Measurements from ENCODE around the gene TEX19.
"Not testable (repeated sequence)": the region's sequence is repeated elsewhere in the genome, so short reads cannot be mapped to it uniquely, and the experiment has no call there.

TEX19 gene

DNA sequence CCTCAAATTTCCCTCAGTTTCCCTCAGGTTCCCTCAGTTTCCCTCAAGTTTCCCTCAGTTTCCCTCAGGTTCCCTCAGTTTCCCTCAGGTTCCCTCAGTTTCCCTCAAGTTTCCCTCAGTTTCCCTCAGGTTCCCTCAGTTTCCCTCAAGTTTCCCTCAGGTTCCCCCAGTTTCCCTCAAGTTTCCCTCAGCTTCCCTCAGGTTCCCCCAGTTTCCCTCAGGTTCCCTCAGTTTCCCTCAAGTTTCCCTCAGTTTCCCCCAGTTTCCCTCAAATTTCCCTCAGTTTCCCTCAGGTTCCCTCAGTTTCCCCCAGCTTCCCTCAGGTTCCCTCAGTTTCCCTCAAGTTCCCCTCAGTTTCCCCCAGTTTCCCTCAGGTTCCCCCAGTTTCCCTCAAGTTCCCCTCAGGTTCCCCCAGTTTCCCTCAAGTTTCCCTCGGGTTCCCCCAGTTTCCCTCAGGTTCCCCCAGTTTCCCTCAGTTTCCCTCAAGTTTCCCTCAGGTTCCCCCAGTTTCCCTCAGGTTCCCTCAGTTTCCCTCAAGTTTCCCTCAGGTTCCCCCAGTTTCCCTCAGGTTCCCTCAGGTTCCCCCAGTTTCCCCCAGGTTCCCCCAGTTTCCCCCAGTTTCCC, 516 bp downstream of the TEX19 start:
- DNase-seq = not testable (repeated sequence)

DNA sequence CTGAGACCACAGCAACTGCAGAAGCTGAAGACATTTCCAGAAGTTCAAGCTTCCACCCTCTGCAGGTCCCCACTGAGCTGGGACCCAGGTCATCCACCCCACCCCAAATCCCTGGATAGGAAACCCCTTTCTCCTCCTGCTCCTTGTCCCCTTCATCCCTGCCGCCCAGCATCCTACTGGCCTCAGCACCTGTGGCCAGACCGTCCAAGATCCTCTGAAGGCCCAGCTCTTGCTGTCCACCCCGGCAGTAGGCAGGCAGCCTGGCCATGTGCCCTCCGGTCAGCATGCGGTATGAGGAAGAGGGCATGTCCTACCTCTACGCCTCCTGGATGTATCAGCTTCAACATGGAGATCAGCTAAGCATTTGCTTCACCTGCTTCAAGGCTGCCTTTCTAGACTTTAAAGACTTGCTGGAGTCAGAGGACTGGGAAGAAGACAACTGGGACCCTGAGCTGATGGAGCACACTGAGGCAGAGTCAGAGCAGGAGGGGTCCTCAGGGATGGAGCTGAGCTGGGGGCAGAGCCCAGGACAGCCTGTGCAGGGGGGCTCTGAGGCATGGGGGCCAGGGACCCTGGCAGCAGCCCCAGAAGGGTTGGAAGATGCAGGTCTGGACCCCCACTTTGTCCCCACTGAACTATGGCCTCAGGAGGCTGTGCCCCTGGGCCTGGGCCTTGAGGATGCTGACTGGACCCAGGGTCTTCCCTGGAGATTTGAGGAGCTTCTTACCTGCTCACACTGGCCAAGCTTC, 3.0 kb downstream of the TEX19 start:
- no peak for DNase-seq

DNA sequence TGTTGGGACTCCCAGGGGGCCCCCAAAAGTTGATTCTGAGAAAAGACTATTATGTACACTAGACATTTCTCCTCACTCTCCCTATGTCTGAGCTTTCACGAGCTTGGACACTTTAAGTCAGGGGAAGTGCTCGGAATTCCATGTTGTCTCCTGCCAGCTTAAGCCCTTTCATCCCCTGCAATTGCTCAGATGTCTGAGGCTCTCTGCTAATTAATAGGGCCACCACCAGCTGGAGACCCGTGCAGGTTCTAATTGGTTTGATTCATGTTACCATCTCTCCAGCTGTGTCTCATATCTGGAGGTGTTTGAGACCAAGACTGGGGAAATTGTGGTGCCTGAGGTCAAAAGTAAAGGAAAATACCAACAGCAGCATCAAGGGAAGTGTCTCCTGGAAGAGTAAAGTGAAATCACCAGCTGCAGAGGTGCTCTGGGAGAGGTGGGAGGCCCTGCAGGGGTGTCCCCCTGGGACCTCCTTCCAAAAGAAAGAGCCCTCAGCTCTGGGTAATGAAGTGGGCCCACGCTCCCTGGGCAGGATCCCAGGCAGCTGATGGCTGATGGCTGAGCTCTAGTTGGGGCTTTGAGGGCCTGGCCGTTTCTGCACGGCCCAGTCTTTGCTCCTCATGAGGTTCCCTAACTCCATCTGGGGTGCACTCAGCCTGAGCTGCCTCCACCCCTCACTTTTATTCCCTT, 6.7 kb downstream of the TEX19 start:
- DNase-seq = no peak

DNA sequence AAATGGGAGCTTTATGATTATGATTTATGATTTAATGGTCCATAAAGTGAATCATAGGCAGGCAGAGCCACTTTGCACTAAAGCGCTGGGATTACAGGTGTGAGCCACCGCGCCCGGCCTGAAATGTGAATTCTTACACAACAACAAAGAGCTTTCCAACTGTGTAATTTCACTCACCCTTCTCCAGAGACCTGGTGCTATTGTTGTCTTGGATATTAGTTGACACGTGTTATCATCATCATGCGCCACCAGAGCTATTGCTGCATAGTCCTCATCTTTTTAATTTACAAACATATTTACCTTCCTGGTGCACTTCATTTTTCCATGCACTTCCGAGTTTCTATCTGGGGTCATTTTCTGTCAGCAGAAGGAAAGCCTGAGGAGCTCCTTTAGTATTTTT, 7.7 kb downstream of the TEX19 start:
- no peak for DNase-seq

DNA sequence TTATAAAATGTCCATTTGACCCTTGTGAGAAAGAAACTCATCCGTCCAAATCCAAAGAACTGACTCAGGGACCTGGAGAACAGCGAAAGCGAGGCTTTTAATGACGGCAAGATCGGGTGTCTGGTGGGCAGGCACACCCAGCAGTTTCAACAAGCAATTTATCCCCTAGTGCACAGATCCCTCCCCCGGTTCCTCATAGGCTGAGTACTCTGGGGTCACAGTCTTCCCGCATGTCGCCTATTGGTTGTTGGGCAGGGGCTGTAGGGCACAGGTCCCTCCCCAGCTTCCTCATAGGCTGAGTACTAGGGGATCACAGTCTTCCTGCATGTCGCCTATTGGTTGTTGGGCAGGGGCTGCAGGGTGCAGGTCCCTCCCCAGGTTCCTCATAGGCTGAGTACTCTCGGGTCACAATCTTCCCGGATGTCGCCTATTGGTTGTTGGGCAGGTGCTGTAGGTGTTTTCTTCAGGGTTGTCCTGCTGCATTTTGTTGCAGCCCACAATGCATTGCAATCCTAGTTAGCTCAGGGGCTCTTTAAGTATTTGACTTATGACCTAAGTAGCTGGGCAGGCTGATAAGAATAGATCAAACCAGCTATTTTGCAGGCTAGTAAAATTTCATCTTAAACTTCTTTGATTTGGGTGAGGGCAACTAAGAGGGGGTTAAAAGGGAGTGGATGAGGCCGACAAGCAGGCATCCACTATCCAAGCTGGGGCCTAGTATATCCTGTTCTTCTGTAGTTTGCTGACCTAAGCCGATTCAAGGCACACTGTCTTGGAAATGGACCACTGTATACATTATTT, 8.9 kb downstream of the TEX19 start:
- no peak for DNase-seq

DNA sequence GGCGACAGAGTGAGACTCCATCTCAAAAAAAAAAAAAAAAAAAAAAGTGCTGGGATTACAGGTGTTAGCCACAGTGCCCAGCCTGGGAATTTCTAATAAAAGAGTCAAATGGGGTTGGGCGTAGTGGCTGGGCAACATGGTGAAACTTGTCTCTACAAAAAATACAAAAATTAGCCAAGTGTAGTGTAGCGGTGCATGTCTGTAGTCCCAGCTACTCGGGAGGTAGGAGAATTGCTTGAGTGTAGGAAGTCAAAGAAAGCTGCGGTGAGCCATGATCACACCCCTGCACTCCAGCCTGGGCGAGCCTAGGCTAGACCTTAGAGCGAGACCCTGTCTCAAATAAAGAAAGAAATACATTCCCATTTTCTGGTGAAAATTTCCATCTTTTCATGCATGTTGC, 10.2 kb downstream of the TEX19 start:
- DNase-seq = no peak

DNA sequence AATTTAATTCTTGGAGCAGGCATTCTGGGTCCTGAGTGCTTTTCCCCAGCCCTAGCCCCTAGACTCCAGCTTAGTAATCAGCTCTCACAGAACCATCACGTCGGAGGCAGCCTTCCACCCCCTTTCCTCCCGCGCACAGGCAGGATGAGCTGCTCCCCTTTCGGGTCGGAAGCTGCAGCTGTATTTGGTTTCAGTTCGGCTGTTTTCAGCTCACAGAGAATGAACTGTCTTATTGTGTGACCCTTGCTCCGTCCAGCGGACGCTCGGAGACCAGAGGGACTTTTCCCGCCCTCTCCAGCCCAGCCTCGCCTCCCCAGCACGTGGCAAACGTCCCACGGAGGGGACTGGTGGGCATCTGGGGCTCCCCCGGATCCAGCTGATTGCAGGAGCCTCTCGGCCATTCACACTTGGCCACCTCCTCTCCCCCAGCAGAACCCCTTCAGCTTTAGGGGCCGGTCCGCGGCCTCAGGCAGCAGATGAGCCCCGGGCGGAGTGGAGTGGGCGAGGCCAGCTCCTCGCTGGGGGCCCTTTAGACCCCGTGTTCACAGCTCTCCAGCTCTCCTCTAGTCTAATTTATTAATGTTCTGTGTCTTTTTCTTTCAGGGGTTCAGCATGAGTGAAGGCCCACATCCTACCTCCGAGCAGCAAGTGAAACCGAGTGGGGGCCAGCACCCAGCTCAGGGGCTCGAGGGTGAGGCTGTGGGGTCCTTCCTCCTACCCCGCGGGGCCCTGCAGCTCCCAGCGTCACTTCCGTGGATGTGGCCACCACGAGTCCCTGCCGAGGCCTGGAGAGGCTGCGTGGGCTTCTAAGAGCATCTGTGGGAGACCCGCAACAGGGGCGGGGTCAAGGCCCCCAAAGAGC, 11.7 kb downstream of the TEX19 start:
- peak; percentile 34 for DNase-seq

DNA sequence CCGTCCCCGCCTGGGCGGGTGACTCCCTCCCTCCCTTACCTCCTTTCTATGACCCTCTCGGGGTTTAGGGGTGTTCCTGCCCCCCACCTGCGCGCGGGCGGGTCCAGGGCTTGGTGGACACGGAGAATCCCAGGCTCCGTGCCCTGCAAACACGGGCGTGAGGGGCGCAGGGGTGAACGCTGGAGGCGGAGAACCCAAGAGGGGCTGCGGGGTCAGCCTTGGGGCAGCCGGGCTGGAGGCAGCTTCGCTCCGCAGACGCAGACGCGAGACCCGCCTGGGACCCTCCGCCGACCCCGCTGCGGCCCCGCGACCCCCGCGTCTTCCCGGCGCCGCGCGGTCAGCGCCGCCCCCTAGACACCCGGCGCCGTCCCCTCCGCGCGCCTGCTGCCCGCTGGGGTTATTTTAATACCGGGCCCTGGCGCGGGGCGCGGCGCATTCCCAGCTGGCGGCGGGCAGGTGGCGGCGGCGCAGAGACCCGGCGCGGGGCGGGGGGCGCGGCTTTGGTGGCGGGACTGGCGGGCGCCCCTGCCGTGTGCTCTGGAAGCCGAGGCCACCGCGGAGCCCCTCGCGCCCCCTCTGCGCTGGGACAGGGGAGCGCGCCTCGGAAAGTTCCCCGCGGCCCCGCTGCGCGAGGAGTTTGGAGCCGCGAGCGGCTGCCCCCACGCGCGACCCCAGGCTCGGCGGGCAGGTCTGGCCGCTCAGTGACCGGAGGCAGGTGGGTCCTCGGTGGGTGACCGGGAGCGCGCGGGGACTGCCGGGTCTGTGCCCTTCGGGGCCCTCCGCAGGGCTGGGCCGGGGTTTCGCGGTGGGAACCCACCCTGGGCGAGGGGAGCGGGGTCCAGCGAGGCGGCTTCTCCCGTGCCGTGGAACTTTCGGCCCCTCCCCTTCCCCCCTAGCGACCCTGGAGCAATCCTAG, 12.5 kb downstream of the TEX19 start, which contains the start of gene UTS2R:
Gene UTS2R, plus strand, starts transcription at position 433 of the 916 bp plus-strand sequence. CDS start 2,560 bp downstream, outside the sequence.
- DNase-seq = no peak

DNA sequence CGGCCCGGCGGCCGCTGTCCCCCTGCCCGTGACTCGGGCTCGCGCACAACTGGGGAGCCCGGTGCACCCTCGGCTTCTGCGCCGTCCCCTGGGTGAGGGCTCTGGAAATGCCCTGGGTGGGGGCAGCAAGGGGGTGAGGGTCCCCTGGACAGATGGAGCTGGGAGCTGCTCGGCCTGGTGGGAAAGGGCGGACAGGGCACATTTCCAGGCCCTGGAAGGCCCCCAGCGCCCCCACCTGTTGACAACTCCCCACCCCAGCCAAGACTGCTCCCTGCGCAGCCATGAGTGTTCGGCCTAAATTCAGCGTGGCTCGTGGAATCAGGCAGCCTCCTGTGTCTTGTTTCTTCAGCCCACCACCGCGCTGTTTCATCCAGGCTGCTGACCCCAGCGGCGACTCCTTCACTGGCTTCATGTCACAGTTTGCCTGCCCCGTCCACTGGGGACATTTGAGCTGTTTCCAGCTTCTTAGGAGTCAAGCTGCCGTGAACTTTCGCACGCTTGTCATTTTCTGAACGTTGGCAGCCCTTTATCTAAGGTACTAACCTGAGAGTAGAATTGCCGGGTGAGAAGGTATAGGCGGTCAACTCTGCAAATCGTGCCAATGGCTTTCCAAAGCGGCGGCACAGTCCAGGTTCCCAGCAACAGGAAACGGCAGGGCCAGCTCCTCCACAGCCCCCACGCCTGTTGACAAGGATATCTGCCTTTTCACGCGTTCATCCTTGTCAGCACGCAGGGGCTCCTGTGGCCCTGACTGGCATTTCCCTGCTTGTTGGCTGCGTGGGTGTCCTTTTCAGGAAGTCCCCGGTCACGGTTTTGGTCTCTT, 13.4 kb downstream of the TEX19 start:
- DNase-seq = no peak

DNA sequence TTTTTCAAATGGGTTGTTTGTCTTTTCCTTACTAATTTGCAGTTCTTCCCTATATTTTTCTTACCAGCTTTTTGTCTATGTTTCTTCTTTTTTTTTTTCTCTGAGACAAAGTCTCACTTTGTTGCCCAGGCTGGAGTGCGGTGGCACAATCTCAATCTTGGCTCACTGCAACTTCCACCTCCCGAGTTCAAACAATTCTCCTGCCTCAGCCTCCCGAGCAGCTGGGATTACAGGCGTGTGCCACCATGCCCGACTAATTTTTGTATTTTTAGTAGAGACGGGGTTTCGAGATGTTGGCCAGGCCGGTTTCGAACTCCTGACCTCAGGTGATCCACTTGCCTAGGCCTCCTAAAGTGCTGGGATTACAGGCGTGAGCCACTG, 14.0 kb downstream of the TEX19 start:
- DNase-seq = not testable (repeated sequence)

DNA sequence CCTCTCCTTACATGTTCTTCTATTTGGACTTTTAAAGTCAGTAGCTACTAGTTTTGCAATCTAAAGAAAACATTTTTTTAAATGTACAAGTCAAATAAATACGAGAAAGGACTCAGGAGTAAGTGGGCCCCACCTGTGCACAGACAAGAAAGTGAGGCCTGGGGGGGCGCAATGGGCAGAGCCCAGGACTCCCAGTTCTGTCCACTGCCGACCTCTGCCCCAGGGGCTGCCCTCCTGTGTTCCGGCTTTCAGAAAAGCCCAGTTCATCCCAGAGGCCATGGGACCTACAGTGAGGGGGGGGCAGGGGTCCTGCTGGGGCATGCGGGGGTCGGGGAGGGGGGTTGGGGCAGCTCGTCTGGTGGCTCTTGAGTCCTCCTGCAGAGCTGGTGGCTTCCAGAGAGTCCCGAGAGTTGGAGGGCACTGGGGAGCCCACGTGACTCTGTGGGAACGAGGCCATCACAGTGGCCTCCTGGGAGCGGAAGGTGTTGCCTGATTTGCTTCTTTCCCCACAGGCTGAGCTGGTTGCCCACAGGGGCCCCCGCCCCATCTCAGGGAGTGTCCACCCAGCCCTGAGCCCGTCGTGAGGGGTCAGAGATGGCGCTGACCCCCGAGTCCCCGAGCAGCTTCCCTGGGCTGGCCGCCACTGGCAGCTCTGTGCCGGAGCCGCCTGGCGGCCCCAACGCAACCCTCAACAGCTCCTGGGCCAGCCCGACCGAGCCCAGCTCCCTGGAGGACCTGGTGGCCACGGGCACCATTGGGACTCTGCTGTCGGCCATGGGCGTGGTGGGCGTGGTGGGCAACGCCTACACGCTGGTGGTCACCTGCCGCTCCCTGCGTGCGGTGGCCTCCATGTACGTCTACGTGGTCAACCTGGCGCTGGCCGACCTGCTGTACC, 14.9 kb downstream of the TEX19 start:
- no peak for DNase-seq

DNA sequence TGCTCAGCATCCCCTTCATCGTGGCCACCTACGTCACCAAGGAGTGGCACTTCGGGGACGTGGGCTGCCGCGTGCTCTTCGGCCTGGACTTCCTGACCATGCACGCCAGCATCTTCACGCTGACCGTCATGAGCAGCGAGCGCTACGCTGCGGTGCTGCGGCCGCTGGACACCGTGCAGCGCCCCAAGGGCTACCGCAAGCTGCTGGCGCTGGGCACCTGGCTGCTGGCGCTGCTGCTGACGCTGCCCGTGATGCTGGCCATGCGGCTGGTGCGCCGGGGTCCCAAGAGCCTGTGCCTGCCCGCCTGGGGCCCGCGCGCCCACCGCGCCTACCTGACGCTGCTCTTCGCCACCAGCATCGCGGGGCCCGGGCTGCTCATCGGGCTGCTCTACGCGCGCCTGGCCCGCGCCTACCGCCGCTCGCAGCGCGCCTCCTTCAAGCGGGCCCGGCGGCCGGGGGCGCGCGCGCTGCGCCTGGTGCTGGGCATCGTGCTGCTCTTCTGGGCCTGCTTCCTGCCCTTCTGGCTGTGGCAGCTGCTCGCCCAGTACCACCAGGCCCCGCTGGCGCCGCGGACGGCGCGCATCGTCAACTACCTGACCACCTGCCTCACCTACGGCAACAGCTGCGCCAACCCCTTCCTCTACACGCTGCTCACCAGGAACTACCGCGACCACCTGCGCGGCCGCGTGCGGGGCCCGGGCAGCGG, 15.7 kb downstream of the TEX19 start:
- DNase-seq = no peak

DNA sequence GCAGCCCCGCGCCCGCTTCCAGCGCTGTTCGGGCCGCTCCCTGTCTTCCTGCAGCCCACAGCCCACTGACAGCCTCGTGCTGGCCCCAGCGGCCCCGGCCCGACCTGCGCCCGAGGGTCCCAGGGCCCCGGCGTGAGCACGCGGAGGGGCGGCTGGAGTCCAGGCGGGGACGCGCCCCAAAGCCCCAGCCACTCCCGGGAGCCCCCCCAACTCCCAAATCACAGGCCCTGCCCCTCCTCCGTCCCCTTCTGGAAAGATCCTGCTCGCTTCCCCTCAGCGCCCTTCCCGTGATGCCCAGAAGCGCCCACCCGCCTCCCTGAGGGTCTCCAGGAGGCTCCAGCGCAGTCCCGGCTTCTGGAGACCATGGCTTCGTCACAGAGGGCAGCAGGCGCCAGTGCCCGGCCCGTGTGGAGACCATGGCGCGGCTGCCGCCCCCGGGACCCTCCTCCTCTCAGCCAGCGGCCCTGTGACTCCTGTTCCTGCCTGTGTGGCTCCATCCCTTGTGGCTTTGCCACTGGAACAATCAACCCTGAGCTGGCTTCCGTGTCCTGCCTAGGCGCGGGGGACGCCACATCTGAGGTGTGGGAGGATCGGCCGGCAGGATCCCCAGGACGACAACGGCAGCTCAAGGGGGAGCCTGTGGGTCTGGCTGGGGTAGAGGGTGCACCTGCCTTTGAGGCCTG, 16.5 kb downstream of the TEX19 start:
- no peak for DNase-seq

DNA sequence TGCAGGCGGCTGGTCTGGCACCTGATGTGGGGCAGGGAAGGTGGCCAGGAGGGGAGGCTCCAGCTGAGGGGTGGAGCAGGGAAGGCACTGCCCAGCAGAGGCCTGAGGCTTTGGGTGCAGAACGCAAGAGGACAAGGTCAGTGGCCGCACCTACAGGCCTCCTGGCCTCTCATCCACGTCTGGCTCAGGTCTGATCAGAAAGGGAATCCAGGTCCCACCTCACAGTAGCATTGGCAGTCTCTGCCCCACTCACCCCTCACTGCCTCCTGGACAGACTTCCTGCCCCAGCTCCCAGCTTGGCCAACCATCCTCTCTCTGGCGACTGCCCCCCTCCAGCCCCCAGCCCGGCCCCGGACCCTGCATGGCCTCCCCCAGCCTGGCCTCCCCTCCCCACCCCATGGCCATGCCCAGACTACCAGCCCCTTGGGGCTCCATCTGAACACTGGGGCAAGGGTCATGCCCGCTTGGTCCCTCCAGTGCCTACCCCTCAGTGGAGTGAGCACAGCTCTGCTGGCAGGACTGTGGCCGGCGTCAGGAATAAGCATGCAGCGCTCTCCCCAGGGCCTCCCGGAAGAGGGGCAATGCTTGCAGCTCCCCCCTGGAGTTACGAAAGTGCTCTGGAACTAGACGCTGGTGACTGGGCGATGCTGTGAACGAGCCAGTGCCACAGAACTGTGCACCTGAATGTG, 17.1 kb downstream of the TEX19 start:
- DNase-seq = no peak

DNA sequence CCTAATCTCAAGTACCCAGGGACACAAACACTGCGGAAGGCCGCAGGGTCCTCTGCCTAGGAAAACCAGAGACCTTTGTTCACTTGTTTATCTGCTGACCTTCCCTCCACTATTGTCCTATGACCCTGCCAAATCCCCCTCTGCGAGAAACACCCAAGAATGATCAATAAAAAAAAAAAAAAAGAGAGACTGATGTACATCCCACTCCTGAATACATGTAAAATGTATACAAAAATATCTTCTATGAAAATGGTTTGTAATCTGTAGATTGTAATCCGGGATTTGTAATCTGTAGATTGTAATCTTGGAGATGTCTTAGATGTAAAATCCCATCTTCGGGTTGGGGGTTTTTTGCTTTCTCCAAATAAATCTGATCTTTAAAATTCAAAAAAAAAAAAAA, 18.2 kb downstream of the TEX19 start:
- DNase-seq = not testable (repeated sequence)

DNA sequence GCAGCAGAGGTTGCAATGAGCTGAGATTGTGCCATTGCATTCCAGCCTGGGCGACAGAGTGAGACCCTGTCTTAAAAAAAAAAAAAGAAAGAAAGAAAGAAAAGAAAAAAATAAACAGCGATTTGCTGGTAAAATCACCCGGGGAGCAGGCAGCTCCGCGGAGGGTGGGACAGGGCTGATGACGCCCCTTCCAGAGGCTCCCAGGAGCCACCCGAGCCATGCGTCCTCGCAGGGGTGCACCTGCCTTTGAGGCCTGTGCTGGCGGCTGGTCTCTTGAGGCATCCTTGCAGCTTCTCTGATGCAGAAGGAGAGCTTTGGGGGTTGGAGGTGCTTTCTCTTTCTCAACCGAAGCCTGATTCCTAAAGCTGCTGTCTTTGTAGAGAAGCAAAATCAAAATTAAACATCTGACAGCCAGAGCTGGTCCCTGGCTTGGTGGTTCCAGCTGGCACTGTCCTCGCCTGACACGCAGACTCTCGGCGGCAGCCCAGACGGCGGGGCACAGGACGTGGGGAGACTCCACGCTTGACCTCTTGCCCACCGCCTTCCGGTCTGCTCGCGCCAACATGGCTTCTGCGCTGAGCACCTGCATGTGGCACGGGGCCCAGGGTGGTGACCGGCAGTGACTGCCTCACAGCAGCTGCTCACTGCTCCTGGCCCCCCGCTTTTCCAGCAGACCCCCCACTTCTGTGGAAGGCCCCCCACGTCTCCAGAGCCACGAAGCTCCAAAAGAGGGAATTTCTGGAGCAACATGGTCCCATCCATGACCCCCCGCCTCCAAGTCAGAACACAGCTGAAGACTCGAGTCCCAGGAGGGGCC, 19.1 kb downstream of the TEX19 start:
- no peak for DNase-seq

DNA sequence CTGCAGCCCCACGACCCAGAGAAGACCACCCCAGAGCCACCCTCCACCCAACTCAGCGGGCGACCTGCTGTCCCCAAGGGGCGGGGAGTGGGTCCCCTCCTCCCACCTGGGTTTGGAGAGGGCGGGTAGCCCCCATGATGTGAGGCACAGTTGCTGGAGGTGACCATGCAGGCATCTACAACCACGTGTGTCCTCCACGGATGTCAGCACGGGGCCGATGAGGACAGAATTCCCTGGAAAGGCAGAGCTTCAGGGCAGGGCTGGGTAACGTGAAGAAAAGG, 19.6 kb downstream of the TEX19 start:
- no peak for DNase-seq

All from stimulated activated CD4-positive, alpha-beta T cell treated with anti-CD3 and anti-CD28 coated beads, Interleukin-4, amount 100 ng/mL, for 24 hours (primary cell).